IMR-90 (cell line): ENCODE data around the gene KLHL25. TPM values are rescaled to one million over a fixed set of nuclear protein-coding genes. Genes with fewer than 3 reads are reported as not detected.

Experiments used
- ATAC-seq: fragments of 200-7000 bp; cut with Tn5 transposase; 2 replicates; pipeline ENCODE4 v1.9.1; 2020; ENCODE audit warnings: low read depth, mild to moderate bottlenecking, moderate library complexity
- BruUV-seq: library from RNA; stranded (reverse); fragments of 400-500 nt; replicated peaks from 2 replicates; lab custom pipeline; 2021; lab: Mats Ljungman, UMichigan
- CTCF ChIA-PET: fragments of 300-600 bp; formaldehyde crosslinking; extraction: SDS; loops from one replicate; lab custom pipeline; 2021; ENCODE audit warnings: antibody characterized with exemption; lab: Yijun Ruan, JAX
- POLR2A ChIA-PET: fragments of 300-600 bp; sonication (Branson Sonifier 250); formaldehyde crosslinking; loops from one replicate; lab custom pipeline; 2022; ENCODE audit warnings: antibody characterized with exemption; ENCODE audit not compliant: unreplicated experiment; lab: Charles Lee
- DNase-seq: peaks from one replicate; pipeline ENCODE4 v3.0.0; 2013
- H2AFZ ChIP-seq: replicated peaks from 2 replicates; pipeline ENCODE3; 2013; ENCODE audit warnings: low read length, mild to moderate bottlenecking; ENCODE audit not compliant: poor library complexity
- H2AK5ac ChIP-seq: 2 replicates; pipeline ENCODE4 v1.6.1; 2013; ENCODE audit warnings: low read depth, low read length, inconsistent platforms
- H2AK9ac ChIP-seq: replicated peaks from 2 replicates; pipeline ENCODE3; 2013; ENCODE audit warnings: mild to moderate bottlenecking, low read depth, low read length, moderate library complexity; ENCODE audit not compliant: poor library complexity
- H2BK120ac ChIP-seq: 2 replicates; pipeline ENCODE4 v1.6.1; 2013; ENCODE audit warnings: low read depth, low read length, inconsistent platforms
- H2BK15ac ChIP-seq: 3 replicates; pipeline ENCODE4 v1.6.1; 2013; ENCODE audit warnings: low read depth, low read length, inconsistent platforms
- H2BK20ac ChIP-seq: 2 replicates; pipeline ENCODE4 v1.6.1; 2013; ENCODE audit warnings: low read depth, mild to moderate bottlenecking, inconsistent platforms, low read length, moderate library complexity
- H2BK5ac ChIP-seq: 2 replicates; pipeline ENCODE4 v1.6.1; 2013; ENCODE audit warnings: mild to moderate bottlenecking, low read depth, low read length, inconsistent platforms; ENCODE audit not compliant: poor library complexity, severe bottlenecking
- H3K14ac ChIP-seq: replicated peaks from 2 replicates; pipeline ENCODE4 v1.6.1; 2013; ENCODE audit warnings: low read depth, low read length, inconsistent platforms
- H3K18ac ChIP-seq: 2 replicates; pipeline ENCODE4 v1.6.1; 2013; ENCODE audit warnings: low read depth, low read length, control low read depth
- H3K23ac ChIP-seq: 2 replicates; pipeline ENCODE4 v1.6.1; 2013; ENCODE audit warnings: low read depth, low read length, inconsistent platforms
- H3K27ac ChIP-seq: 2 replicates; pipeline ENCODE4 v1.5.1; 2013; ENCODE audit warnings: mild to moderate bottlenecking, control low read depth, low read length; ENCODE audit not compliant: insufficient read depth
- H3K27me3 ChIP-seq: 2 replicates; pipeline ENCODE4 v1.6.1; 2013; ENCODE audit warnings: low read length; ENCODE audit not compliant: control insufficient read depth, insufficient read depth
- H3K36me3 ChIP-seq: 2 replicates; pipeline ENCODE4 v1.6.1; 2013; ENCODE audit warnings: low read length, mixed read lengths; ENCODE audit not compliant: control insufficient read depth, insufficient read depth
- H3K4ac ChIP-seq: 2 replicates; pipeline ENCODE4 v1.6.1; 2013; ENCODE audit warnings: low read depth, low read length, inconsistent platforms
- H3K4me1 ChIP-seq: 2 replicates; pipeline ENCODE4 v1.6.1; 2013; ENCODE audit warnings: low read length, mixed read lengths; ENCODE audit not compliant: control insufficient read depth, insufficient read depth
- H3K4me2 ChIP-seq: 2 replicates; pipeline ENCODE4 v1.6.1; 2013; ENCODE audit warnings: low read depth, mild to moderate bottlenecking, control low read depth, low read length, moderate library complexity
- H3K4me3 ChIP-seq: 2 replicates; pipeline ENCODE4 v1.5.1; 2013; ENCODE audit warnings: low read depth, mild to moderate bottlenecking, control low read depth, low read length, moderate library complexity; ENCODE audit not compliant: insufficient read depth
- H3K56ac ChIP-seq: 2 replicates; pipeline ENCODE4 v1.6.1; 2013; ENCODE audit warnings: low read length, inconsistent platforms; ENCODE audit not compliant: insufficient read depth; ENCODE audit errors: extremely low read depth
- H3K79me1 ChIP-seq, 2 experiments: 2 replicates each; pipeline ENCODE4 v1.6.1; 2013; ENCODE audit warnings: low read length in 2 of 2, inconsistent platforms in 1 of 2, low read depth in 1 of 2
- H3K9ac ChIP-seq: 2 replicates; pipeline ENCODE4 v1.6.1; 2013; ENCODE audit warnings: low read depth, low read length, control low read depth
- H3K9me1 ChIP-seq: 2 replicates; pipeline ENCODE4 v1.6.1; 2013; ENCODE audit warnings: low read length, inconsistent platforms; ENCODE audit not compliant: insufficient read depth
- H3K9me3 ChIP-seq: 2 replicates; pipeline ENCODE4 v1.6.1; 2013; ENCODE audit warnings: low read length; ENCODE audit not compliant: control insufficient read depth, insufficient read depth
- H4K20me1 ChIP-seq: 2 replicates; pipeline ENCODE4 v1.6.1; 2013; ENCODE audit warnings: low read length, inconsistent platforms; ENCODE audit not compliant: insufficient read depth
- H4K5ac ChIP-seq: 2 replicates; pipeline ENCODE4 v1.6.1; 2013; ENCODE audit warnings: mild to moderate bottlenecking, low read depth, low read length, control low read depth
- H4K8ac ChIP-seq, 2 experiments: 2 replicates each; pipeline ENCODE4 v1.6.1; 2013; ENCODE audit warnings: low read depth in 2 of 2, low read length in 2 of 2, control low read depth in 1 of 2, inconsistent platforms in 1 of 2
- H4K91ac ChIP-seq: 2 replicates; pipeline ENCODE4 v1.6.1; 2013; ENCODE audit warnings: low read depth, low read length, inconsistent platforms; ENCODE audit not compliant: insufficient read depth
- BHLHE40 ChIP-seq: fragments of 150-350 bp; IDR thresholded peaks from 2 replicates; pipeline ENCODE4 v1.6.1; 2016; ENCODE audit warnings: mild to moderate bottlenecking, low read depth, low read length
- CEBPB ChIP-seq: IDR thresholded peaks from 2 replicates; pipeline ENCODE4 v1.6.1; 2012; ENCODE audit warnings: low read depth, low read length, improper control_type of control experiment
- CHD1 ChIP-seq: IDR thresholded peaks from 2 replicates; pipeline ENCODE4 v1.6.1; 2012; ENCODE audit warnings: low read depth, low read length, improper control_type of control experiment
- CTCF ChIP-seq: conservative IDR thresholded peaks from 2 replicates; pipeline ENCODE4 v1.5.1; 2012; ENCODE audit warnings: mild to moderate bottlenecking, low read depth, low read length, improper control_type of control experiment
- MAZ ChIP-seq: IDR thresholded peaks from 2 replicates; pipeline ENCODE4 v1.6.1; 2012; ENCODE audit warnings: low read depth, mild to moderate bottlenecking, low read length, improper control_type of control experiment, moderate library complexity, borderline replicate concordance
- MXI1 ChIP-seq: IDR thresholded peaks from 2 replicates; pipeline ENCODE4 v1.6.1; 2012; ENCODE audit warnings: low read depth, mild to moderate bottlenecking, low read length, moderate library complexity, borderline replicate concordance
- NFE2L2 ChIP-seq: fragments of 150-350 bp; IDR thresholded peaks from 2 replicates; pipeline ENCODE4 v1.6.1; 2016; ENCODE audit warnings: low read depth, mild to moderate bottlenecking, low read length
- POLR2A ChIP-seq: IDR thresholded peaks from 2 replicates; pipeline ENCODE4 v1.6.1; 2012; ENCODE audit warnings: mild to moderate bottlenecking, low read depth, low read length
- RAD21 ChIP-seq: IDR thresholded peaks from 2 replicates; pipeline ENCODE4 v1.6.1; 2012; ENCODE audit warnings: low read length, improper control_type of control experiment
- RCOR1 ChIP-seq: IDR thresholded peaks from 2 replicates; pipeline ENCODE4 v1.6.1; 2012; ENCODE audit warnings: mild to moderate bottlenecking, low read length, improper control_type of control experiment; ENCODE audit not compliant: insufficient replicate concordance
- RFX5 ChIP-seq: IDR thresholded peaks from 2 replicates; pipeline ENCODE4 v1.8.0; 2012; ENCODE audit warnings: low read depth, mild to moderate bottlenecking, low read length, moderate library complexity
- SMC3 ChIP-seq: fragments of 150-350 bp; IDR thresholded peaks from 2 replicates; pipeline ENCODE4 v1.6.1; 2016; ENCODE audit warnings: low read depth, mild to moderate bottlenecking, antibody characterized with exemption, low read length, moderate library complexity
- WGBS, 2 experiments: methylation state at CpG; one replicate each; pipeline versions ENCODE4 v1.1.5 to v1.1.7; 2013; ENCODE audit warnings: missing lambda C conversion rate in 2 of 2; ENCODE audit not compliant: insufficient read length in 1 of 2; ENCODE audit errors: extremely low coverage in 2 of 2; 5-methylcytosine and 5-hydroxymethylcytosine counted together
- dilution Hi-C: fragments of 300-500 bp; cut with HindIII; formaldehyde crosslinking; loops from one replicate; pipeline ENCODE4 v1.14.3; 2018; ENCODE audit warnings: low sequenced_read_pairs; ENCODE audit not compliant: unreplicated experiment
- in situ Hi-C: fragments of 300-500 bp; cut with MboI; formaldehyde crosslinking; loops from 3 replicates; pipeline ENCODE4 v1.14.3; 2019; ENCODE audit warnings: low sequenced_read_pairs, inconsistent platforms, mixed read lengths
- intact Hi-C: fragments of 100-400 bp; cut with micrococcal nuclease; formaldehyde crosslinking; loops from 2 replicates; pipeline ENCODE4 v1.10.0; 2022
- polyA plus RNA-seq, 3 experiments: library from polyadenylated mRNA; depleted of rRNA; stranded (reverse); fragments of >200 nt; gene quantifications; 2 replicates each; pipeline ENCODE4 v1.2.3, GENCODE V29; 2012; ENCODE audit warnings: low replicate concordance in 1 of 3
- total RNA-seq: library from RNA; depleted of rRNA; stranded (reverse); fragments of >200 nt; gene quantifications from 2 replicates; pipeline ENCODE4 v1.2.3, GENCODE V29; 2012

The KLHL25 gene
- total and polyA plus RNA-seq, 2 of the 4 experiments (the other 2 are of a cell fraction): 2.7 to 5.6 TPM

GRCh38 chr15:85839643-85840042 is 44.9 kb upstream of the KLHL25 start (continued):
- TF ChIP-seq MAZ: no peak
- TF ChIP-seq POLR2A: no peak
- no peak for TF ChIP-seq RFX5
- TF ChIP-seq CTCF: no peak
- TF ChIP-seq NFE2L2: no peak

GRCh38 chr15:85838655-85839054 is 43.9 kb upstream of the KLHL25 start:
- no CpG with 5 or more reads among the region's 8 CpGs for WGBS, 2 experiments
- Histone ChIP-seq H4K5ac (no peak overlapping the region), H4K20me1 (no peaks in the 10 kb centered on the region), H2BK20ac (no peak overlapping the region), H3K27ac (no peak overlapping the region), H3K9ac (no peak overlapping the region), H4K8ac (no peak overlapping the region), H3K9me3 (no peaks in the 10 kb centered on the region), H3K14ac (no peak overlapping the region), H2AK5ac (no peak overlapping the region), H2BK5ac (no peak overlapping the region), H3K56ac (no peak overlapping the region), H3K36me3 (no peaks in the 10 kb centered on the region), H2AK9ac (no peak overlapping the region), H3K79me1 (no peaks in the 10 kb centered on the region), H3K23ac (no peak overlapping the region), H3K4me3 (no peak overlapping the region), H3K9me1 (no peaks in the 10 kb centered on the region), H4K91ac (no peak overlapping the region), H2AFZ (no peak overlapping the region), H3K18ac (no peak overlapping the region), H2BK120ac (no peak overlapping the region), H3K4me1 (no peaks in the 10 kb centered on the region), H3K27me3 (peaks cover 4% of the 10 kb centered on the region; the same call in 1 of the 2 replicates), H2BK15ac (no peak overlapping the region), H3K4ac (no peak overlapping the region), H3K4me2 (no peak overlapping the region)
- DNase-seq (no peak), ATAC-seq (no peak)
- in situ Hi-C loops: loop anchor here (10.0 kb wide), 2 partner anchors 244 to 354 kb away; no protein-coding TSS in a partner anchor
- CTCF ChIA-PET: interaction anchor here (0.6 to 1.9 kb wide), 2 partner anchors 109 to 1754 kb away, joined by 4 to 6 read pairs; no protein-coding TSS in a partner anchor
- TF ChIP-seq CHD1 (no peak), NFE2L2 (no peak), POLR2A (no peak), BHLHE40 (no peak), RAD21 (no peak), SMC3 (no peak), CEBPB (no peak), RCOR1 (no peak), MXI1 (no peak)
- BruUV-seq: no TSS peak
- intact Hi-C loops: loop anchor here (10.0 kb wide), 1 partner anchor 224 kb away; no protein-coding TSS in a partner anchor
- dilution Hi-C loops: no loop called here
- POLR2A ChIA-PET: no interaction called here
